HUES48 (cell line): ENCODE measurements around the gene GUCY1A1.

ENCODE experiments used
- H3K27ac ChIP-seq: one replicate; pipeline ENCODE4 v1.7.0; 2013; ENCODE audit warnings: low read depth, low read length, inconsistent platforms
- H3K27me3 ChIP-seq: 2 replicates; pipeline ENCODE4 v1.6.1; 2013; ENCODE audit warnings: mild to moderate bottlenecking, low read length; ENCODE audit not compliant: control insufficient read depth, insufficient read depth
- H3K36me3 ChIP-seq: 2 replicates; pipeline ENCODE4 v1.6.1; 2013; ENCODE audit warnings: low read length; ENCODE audit not compliant: control insufficient read depth, insufficient read depth
- H3K4me1 ChIP-seq: 2 replicates; pipeline ENCODE4 v1.6.1; 2013; ENCODE audit warnings: mild to moderate bottlenecking, low read length; ENCODE audit not compliant: control insufficient read depth, insufficient read depth
- H3K4me3 ChIP-seq: 2 replicates; pipeline ENCODE4 v1.5.1; 2013; ENCODE audit warnings: mild to moderate bottlenecking, low read depth, low read length
- H3K9ac ChIP-seq: 2 replicates; pipeline ENCODE4 v1.6.1; 2013; ENCODE audit warnings: mild to moderate bottlenecking, low read depth, low read length, moderate library complexity
- H3K9me3 ChIP-seq: 2 replicates; pipeline ENCODE4 v1.6.1; 2013; ENCODE audit warnings: low read length; ENCODE audit not compliant: control insufficient read depth, insufficient read depth

The GUCY1A1 gene

DNA sequence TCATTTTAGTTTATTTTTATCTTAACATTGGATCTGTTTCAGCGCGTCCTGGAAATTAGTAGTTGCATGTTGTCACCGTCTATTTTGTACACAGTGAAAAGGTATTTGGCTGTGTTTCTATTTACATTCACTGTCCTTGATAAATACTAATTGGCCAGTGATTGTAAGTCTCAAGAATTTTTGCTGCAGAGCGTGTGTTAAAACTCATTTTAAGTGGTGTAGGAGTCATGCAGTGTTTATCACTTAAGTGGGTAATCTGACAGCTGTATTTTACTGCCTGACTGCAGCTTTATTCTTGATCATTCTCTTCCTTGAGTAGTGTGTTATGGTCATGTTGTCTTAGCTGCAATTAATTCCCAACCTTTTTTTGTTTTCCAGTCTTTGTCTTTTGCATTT lies 9.8 kb downstream of the GUCY1A1 start:
- Histone ChIP-seq H3K36me3 (no peaks in the 10 kb centered on the region), H3K4me3 (no peak overlapping the region), H3K4me1 (peaks cover 4% of the 10 kb centered on the region; the same call in 1 of the 2 replicates), H3K27ac (no peak overlapping the region), H3K9ac (no peak overlapping the region), H3K9me3 (no peaks in the 10 kb centered on the region), H3K27me3 (peaks cover 23% of the 10 kb centered on the region)

DNA sequence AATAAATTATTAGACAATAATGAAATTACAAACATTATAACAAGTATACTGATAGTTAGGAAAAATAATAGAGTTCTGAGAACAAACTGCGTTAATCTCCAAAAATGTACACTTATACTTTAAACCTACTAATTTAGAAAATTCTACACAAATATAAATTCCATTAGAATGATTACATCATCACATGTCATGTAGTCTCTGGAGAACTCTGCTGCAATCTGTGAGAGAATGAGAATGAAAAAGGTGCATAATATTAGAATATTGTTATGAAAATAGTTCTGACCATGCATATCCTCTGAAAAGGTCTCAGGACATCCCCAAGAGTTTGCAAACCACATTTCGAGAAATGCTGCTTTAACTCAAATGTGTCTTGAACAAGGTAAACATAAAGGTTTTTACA lies 11.4 kb downstream of the GUCY1A1 start:
- Histone ChIP-seq H3K27ac (no peak overlapping the region), H3K9ac (no peak overlapping the region), H3K4me3 (no peak overlapping the region), H3K4me1 (peaks cover 4% of the 10 kb centered on the region; the same call in 1 of the 2 replicates), H3K36me3 (no peaks in the 10 kb centered on the region), H3K9me3 (no peaks in the 10 kb centered on the region), H3K27me3 (0 out of 2 replicates have a peak, but pooled peaks cover 8% of the 10 kb centered on the region)

DNA sequence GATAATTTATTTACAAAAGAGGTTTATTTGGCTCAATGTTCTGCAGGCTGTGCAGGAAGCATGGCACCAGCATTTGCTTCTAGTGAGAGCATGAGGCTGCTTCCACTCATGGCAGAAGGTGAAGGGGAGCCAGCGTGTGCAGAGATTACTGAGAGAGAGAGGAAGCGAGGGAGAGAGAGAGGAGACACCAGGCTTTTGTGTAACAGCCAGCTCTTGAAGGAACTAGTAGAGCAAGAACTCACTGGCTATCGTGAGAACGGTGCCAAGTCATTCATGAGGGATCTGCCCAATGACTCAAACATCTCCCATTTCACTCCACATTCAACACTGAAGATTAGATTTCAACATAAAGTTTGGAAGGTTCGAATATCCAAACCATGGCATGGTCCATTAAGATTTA lies 12.7 kb downstream of the GUCY1A1 start:
- Histone ChIP-seq H3K27me3 (no peaks in the 10 kb centered on the region), H3K9me3 (no peaks in the 10 kb centered on the region), H3K4me1 (peaks cover 4% of the 10 kb centered on the region; the same call in 1 of the 2 replicates), H3K4me3 (no peak overlapping the region), H3K27ac (no peak overlapping the region), H3K9ac (no peak overlapping the region), H3K36me3 (no peaks in the 10 kb centered on the region)

DNA sequence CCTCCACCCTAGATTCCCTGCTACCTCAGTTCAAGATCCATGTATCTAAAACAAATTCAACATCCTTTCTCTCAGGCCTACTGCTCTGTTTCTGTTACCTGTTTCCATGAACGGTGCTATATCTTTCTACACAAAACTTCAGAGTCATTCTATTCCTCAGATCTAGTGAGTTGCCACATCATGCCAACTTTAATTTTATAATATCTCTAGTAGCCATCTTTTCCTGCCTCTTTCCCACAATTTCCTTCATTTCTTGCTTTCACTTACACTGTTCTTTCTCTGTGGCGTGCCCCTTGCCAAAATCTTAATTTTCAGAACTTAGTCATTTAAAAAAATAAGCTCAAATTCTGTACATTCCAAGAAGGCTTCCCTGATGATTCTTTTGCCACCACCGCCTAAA lies 15.2 kb downstream of the GUCY1A1 start:
- Histone ChIP-seq H3K27me3 (no peaks in the 10 kb centered on the region), H3K9me3 (no peaks in the 10 kb centered on the region), H3K4me3 (no peak overlapping the region), H3K9ac (no peak overlapping the region), H3K4me1 (no peaks in the 10 kb centered on the region), H3K36me3 (no peaks in the 10 kb centered on the region), H3K27ac (no peak overlapping the region)

DNA sequence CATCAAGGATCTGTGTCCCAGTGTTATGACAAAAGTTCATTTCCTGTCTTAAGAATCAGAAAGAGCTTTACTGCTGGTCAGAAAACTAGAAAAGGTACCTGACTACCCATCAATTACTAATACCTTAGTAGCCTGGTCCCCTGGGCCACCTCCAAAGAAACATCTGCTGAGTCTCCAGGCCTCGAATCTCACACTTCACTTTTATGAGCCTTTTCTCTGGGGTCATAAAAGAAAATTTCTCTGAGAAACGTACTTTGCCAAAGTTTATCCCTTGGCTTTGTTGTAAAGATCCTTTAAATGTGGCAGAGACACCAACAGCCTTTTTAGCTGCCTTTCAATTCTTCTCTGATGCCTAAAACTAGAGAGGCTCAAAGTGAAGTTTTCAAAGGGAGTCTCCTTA lies 17.8 kb downstream of the GUCY1A1 start:
- H3K4me1 ChIP-seq = no peaks in the 10 kb centered on the region
- H3K9ac ChIP-seq = no peak overlapping the region
- H3K36me3 ChIP-seq = no peaks in the 10 kb centered on the region
- no peak overlapping the region for H3K27ac ChIP-seq
- H3K27me3 ChIP-seq = no peaks in the 10 kb centered on the region
- H3K9me3 ChIP-seq = no peaks in the 10 kb centered on the region
- H3K4me3 ChIP-seq = no peak overlapping the region

DNA sequence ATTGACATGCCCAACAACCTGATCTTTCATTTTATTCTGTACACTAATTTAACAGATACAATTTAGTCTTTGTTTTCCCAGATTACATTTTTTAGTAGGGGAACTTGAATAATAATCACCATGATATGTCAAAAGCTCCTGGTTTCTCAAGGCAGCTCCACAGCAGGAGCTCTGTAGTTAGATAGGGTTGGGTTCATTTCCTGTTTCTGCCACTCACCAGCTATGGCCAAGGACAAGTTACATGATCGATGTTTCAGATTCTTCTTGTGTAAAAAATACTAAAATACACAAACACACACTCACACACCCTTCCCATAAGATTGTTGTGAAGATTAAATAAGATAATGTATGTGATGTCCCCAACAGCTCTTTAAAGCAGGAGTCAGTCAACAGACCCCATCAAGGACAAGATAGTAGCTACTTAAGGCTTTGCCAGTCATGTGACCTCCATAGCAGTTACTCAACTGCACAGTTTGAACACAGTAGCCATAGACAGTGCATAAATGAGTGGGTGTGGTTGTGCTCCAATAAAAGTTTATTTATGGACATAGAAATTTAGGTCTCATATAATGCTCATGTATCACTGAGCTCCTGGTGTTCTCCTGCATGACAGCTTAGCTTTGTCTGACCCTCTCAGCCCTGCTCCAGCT lies 18.4 kb downstream of the GUCY1A1 start:
- no peak overlapping the region for H3K27ac ChIP-seq
- H3K4me1 ChIP-seq = no peaks in the 10 kb centered on the region
- no peak overlapping the region for H3K4me3 ChIP-seq

DNA sequence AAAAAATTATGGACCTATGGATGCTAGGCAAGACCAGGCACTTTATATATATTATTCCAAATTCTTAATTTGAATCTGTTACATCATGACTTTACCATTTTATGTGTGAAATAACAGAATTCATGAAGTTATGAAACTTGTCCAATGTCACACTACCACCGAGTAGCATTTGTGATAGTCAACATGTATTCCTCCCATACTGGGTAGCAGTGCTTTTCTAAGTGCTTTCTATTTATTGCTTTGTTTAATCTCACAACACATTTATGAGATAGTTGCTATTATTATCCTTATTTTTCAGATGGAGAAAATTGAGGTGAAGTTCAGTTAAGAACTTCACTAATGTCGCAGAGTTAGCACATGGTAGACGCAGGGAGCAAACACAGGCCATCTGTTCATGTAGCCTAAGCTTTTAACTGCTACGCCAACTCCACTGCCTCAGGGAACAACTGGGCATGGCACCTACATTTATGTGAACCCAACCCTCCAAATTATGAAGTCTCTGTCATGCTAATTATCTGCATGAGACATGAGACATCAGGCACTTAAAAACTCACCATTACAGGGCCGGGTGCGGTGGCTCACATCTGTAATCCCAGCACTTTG lies 20.8 kb downstream of the GUCY1A1 start:
- Histone ChIP-seq H3K27ac (no peak overlapping the region), H3K9ac (no peak overlapping the region), H3K36me3 (no peaks in the 10 kb centered on the region)

More for the DNA sequence above, 18.4 kb downstream of the GUCY1A1 start:
- H3K9ac ChIP-seq = no peak overlapping the region
- no peaks in the 10 kb centered on the region for H3K36me3 ChIP-seq
- no peaks in the 10 kb centered on the region for H3K27me3 ChIP-seq
- H3K9me3 ChIP-seq = no peaks in the 10 kb centered on the region

DNA sequence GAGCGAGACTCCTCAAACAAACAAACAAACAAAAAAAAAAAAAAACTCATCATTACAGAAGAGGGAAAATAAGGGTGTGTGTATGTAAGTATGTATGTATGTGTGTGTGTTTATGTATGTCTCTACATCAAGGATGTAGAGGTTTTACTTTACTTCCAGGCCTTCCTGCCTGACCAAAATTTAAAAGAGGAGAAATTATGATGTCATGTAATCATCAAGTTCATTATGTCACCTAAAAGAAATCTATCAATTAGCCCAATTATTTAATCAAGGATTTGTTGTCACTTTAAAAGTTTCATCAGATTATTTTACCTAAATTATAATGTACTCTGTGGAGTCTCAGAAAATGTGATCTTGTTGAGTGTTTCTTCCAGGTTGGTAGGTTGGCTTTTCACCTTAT lies 21.6 kb downstream of the GUCY1A1 start:
- no peaks in the 10 kb centered on the region for H3K9me3 ChIP-seq
- no peak overlapping the region for H3K27ac ChIP-seq
- H3K9ac ChIP-seq = no peak overlapping the region
- H3K4me1 ChIP-seq = no peaks in the 10 kb centered on the region
- no peaks in the 10 kb centered on the region for H3K27me3 ChIP-seq
- H3K36me3 ChIP-seq = no peaks in the 10 kb centered on the region
- H3K4me3 ChIP-seq = no peak overlapping the region

More for the DNA sequence above, 20.8 kb downstream of the GUCY1A1 start:
- no peaks in the 10 kb centered on the region for H3K9me3 ChIP-seq
- no peaks in the 10 kb centered on the region for H3K27me3 ChIP-seq
- no peak overlapping the region for H3K4me3 ChIP-seq
- no peaks in the 10 kb centered on the region for H3K4me1 ChIP-seq

DNA sequence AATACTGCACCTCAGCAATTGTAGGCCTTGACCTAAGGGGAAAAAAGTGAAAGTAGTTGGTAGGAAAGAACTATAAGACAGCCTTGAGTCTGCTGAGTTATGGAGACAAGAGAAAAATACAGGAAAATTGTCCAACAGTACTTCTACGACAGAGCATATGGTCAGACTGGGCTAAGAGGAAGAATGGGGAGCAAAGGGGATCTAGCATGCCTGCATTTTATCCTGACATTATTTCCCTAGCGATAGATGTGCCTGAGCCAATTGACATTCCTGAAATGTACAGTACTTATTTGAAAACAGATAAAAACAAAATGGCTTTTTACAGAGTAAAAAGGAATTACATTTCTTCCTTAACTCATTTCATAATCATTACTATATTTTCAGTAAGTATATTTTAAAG lies 22.2 kb downstream of the GUCY1A1 start:
- Histone ChIP-seq H3K4me3 (no peak overlapping the region), H3K27me3 (no peaks in the 10 kb centered on the region), H3K4me1 (no peaks in the 10 kb centered on the region), H3K27ac (no peak overlapping the region), H3K9me3 (no peaks in the 10 kb centered on the region), H3K36me3 (no peaks in the 10 kb centered on the region), H3K9ac (no peak overlapping the region)

DNA sequence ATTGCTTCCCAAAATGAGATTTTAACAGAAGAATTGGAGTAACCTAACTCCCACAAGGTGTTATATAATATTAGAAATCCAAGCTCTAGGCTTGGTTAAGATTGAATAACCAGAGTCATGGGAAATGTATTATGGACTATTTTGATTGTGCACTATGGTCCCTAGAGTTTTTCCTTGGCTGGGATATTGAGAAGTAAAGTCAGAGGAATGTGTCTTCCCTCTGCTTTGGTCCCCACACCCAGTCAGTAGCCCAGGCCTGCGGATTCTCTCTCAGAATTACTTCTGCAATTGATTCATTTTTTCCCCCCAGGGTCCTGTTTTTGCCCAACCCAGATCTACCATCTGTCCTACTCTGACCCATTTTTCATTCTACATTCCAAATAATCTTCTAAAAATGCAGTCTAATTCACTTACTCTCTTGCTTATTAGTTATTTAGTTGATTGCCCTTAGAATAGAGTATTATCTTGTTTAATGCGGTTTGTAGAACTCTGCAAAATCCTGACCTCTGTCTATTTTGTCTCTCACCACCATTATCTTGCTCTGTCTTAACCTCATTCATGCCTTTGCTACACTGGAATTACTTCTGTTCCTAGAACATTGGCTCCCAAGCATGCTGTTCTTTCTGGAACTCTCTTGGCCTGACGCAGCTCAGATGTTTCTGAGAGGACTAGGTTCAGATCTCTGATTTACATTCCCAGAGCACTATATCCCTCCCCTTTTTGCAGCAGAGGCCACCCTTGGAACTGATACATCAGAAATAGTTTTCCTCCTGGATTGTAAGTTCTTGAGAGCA lies 23.6 kb downstream of the GUCY1A1 start:
- H3K9me3 ChIP-seq = no peaks in the 10 kb centered on the region

DNA sequence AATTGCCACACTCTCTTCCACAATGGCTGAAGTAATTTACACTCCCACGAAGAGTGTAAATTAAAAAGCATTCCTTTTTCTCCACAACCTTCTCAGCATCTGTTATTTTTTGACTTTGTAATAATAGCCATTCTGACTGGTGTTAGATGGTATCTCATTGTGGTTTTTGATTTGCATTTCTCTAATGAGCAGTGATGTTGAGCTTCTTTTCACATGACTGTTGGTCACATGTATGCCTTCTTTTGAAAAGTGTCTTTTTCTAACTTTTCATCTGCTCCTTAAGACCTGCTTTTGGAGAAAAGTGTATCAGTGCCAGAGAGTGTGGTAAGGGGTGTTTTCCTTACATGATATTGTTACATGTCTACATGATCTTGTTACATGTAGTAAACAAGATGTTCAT lies 25.7 kb downstream of the GUCY1A1 start:
- Histone ChIP-seq H3K9ac (no peak overlapping the region), H3K36me3 (no peaks in the 10 kb centered on the region), H3K4me3 (no peak overlapping the region), H3K27me3 (no peaks in the 10 kb centered on the region), H3K9me3 (no peaks in the 10 kb centered on the region), H3K27ac (no peak overlapping the region), H3K4me1 (no peaks in the 10 kb centered on the region)

More for the DNA sequence above, 23.6 kb downstream of the GUCY1A1 start:
- Histone ChIP-seq H3K4me3 (no peak overlapping the region), H3K27me3 (no peaks in the 10 kb centered on the region), H3K4me1 (no peaks in the 10 kb centered on the region), H3K9ac (no peak overlapping the region), H3K27ac (no peak overlapping the region), H3K36me3 (no peaks in the 10 kb centered on the region)
